Body of pancreas (tissue), 4 donors: ENCODE measurements around the gene TMEM164.

Experiments
- POLR2A ChIP-seq, 3 donors: fragments of 450-650 bp; IDR thresholded peaks; one replicate each; pipeline ENCODE4 v1.6.1; 2016; ENCODE audit warnings: antibody characterized with exemption in 3 of 3, mild to moderate bottlenecking in 2 of 3
- TF ChIP-seq, protein P1 (sequence below), 7 experiments: fragments of 450-650 bp in 4 of 7; fragments of 200-600 bp in 3 of 7; sonication (generic) in 3 of 7; IDR thresholded peaks; one replicate each; pipeline ENCODE4 v1.5.1; 2016 to 2019; ENCODE audit warnings: antibody characterized with exemption in 7 of 7

DNA sequence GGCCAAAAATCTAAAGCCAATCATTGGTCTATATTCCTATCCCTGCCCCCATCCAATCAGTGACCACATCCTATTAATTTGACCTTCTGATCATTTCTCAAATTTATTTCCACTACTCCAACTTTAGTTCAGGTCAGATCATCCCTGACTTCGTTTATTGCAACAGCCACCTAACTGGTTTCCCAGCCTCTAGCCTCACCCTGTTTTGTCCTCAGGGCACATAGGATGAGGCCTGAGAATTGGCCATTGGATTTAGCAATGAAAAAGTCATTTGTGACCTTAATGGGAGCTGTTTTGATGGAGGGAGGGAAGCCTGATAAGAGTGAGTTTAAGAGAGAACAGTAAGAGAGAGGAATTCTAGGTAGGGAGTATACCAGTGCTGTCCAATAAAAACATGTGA lies 160.0 kb downstream of the TMEM164 start:
- TF ChIP-seq, protein P1, sequence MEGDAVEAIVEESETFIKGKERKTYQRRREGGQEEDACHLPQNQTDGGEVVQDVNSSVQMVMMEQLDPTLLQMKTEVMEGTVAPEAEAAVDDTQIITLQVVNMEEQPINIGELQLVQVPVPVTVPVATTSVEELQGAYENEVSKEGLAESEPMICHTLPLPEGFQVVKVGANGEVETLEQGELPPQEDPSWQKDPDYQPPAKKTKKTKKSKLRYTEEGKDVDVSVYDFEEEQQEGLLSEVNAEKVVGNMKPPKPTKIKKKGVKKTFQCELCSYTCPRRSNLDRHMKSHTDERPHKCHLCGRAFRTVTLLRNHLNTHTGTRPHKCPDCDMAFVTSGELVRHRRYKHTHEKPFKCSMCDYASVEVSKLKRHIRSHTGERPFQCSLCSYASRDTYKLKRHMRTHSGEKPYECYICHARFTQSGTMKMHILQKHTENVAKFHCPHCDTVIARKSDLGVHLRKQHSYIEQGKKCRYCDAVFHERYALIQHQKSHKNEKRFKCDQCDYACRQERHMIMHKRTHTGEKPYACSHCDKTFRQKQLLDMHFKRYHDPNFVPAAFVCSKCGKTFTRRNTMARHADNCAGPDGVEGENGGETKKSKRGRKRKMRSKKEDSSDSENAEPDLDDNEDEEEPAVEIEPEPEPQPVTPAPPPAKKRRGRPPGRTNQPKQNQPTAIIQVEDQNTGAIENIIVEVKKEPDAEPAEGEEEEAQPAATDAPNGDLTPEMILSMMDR (IDR thresholded peaks at IDR 0.05), result no peak
- no peak for TF ChIP-seq POLR2A (IDR thresholded peaks at IDR 0.05)
